Measurements from ENCODE around the gene CELA3A. TPM values are rescaled to one million over a fixed set of nuclear protein-coding genes. Genes with fewer than 3 reads are reported as not detected.

Gene CELA3A
- total RNA-seq, 2 donors from 2014 or later = not detected

Other genes starting within 250 kb of the CELA3A start
- gene USP48, start 218.5 kb upstream of the CELA3A start, total RNA-seq = 100 to 1,000 TPM; 107 to 209 TPM
- not detected for gene LDLRAD2, start 189.4 kb upstream of the CELA3A start, total RNA-seq
- gene HSPG2, start 64.3 kb upstream of the CELA3A start, total RNA-seq = 10 to 100 TPM in 1 of 2 donors, 1 to 10 TPM in 1; 1.8 to 33.3 TPM
- not detected for gene CELA3B, start 24.6 kb upstream of the CELA3A start, total RNA-seq
- gene CDC42, start 51.1 kb downstream of the CELA3A start, total RNA-seq = 100 to 1,000 TPM; 243 to 264 TPM
- gene WNT4, start 141.4 kb downstream of the CELA3A start, total RNA-seq = not detected

Measured in activated T-helper 17 cell treated with anti-CD3 and anti-CD28 coated beads, Interleukin-2, amount 50 U/mL, for 72 hours (primary cell).